ENCODE measurements around the gene CASS4. TPM values are rescaled to one million over a fixed set of nuclear protein-coding genes. Genes with fewer than 3 reads are reported as not detected.

The CASS4 gene
- total RNA-seq, 1 donor = 3.5 TPM

DNA sequence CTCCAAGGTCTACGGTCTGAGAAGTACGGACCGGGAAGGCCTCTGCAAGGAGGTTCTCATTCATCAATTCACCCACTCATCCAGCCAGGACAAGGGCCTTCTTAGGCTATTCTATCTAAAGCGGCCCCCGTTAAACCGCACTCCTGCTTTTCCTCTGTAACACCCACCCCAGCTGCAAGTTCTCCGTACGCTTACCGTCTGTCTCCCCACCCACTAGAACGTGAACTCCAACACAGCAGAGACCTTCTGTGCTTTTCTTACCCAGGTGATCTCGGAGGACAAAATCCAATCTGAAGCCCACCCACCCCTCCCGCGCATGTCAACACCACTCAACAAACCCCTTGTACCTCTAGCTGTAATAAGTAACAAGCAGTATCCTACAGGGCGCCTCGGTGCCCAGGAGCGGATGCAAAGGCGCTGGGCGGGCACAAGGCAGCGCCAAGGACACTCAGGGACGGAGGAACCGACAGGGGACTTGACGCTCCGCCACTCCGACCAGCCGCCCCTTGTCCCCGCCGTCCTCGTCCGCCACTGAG lies 20.4 kb upstream of the CASS4 start:
- DNase-seq (ENCODE audit: low read depth) = peak; percentile 38
- TF ChIP-seq CTCF (IDR thresholded peaks at IDR 0.05; ENCODE audit: insufficient read depth, low read depth, low read length) = no peak
- H3K4me3 ChIP-seq (ENCODE audit: low read depth, low read length) = peak overlapping the region; percentile 96

- peak; percentile 100 for DNase-seq (ENCODE audit: low read depth)
- H3K4me3 ChIP-seq (ENCODE audit: low read depth, low read length) = peak within 1 kb of the TSS; percentile 96
- no peak for TF ChIP-seq CTCF (IDR thresholded peaks at IDR 0.05; ENCODE audit: insufficient read depth, low read depth, low read length)
These were observed 19.8 kb upstream of the CASS4 start, which contains the start of the genes AURKA and CSTF1 for GRCh38 chr20:56392132-56392880. TSS of gene AURKA (minus strand) at chr20:56392215. CDS start at chr20:56388197, 4,018 bp downstream. TSS of gene CSTF1 (plus strand) at chr20:56392645. CDS start at chr20:56395553, 2,908 bp downstream.

DNA sequence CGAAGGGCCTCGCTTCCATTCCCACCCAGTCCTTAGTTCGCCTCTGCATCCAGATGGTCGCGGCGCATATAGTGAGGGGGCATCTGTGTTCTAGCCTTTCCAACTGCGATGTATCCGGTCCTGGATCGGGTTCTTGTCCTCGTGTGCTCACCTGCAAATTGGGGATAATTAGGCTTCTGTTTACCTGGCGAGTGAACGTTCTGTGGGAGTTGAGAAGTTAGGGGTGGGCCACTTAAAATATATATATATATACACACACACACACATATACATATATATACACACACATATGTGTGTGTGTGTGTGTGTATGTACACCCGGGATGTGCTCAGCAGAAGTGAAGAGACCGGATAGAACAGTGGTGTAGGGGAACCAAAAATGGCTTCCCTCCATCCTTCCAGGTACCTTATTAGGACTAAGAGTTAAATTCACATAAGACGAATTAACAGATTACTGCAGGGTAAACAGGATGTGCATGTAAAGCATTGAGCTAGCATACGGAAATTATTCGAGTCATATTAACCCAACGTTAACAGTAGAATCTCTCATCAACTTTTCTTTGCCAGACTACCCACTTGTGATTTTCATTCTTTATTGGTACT lies 19.1 kb upstream of the CASS4 start:
- peak overlapping the region; percentile 96 for H3K4me3 ChIP-seq (ENCODE audit: low read depth, low read length)
- peak; percentile 34 for DNase-seq (ENCODE audit: low read depth)
- TF ChIP-seq CTCF (IDR thresholded peaks at IDR 0.05; ENCODE audit: insufficient read depth, low read depth, low read length) = no peak

- H3K4me3 ChIP-seq (ENCODE audit: low read depth, low read length) = peak overlapping the region; percentile 96
- no peak for DNase-seq (ENCODE audit: low read depth)
- TF ChIP-seq CTCF (IDR thresholded peaks at IDR 0.05; ENCODE audit: insufficient read depth, low read depth, low read length) = no peak
These were observed 18.4 kb upstream of the CASS4 start for GRCh38 chr20:56393653-56394052.

- peak; percentile 67 for DNase-seq (ENCODE audit: low read depth)
- TF ChIP-seq CTCF (IDR thresholded peaks at IDR 0.05; ENCODE audit: insufficient read depth, low read depth, low read length) = no peak
- H3K4me3 ChIP-seq (ENCODE audit: low read depth, low read length) = no peak overlapping the region
These were observed 16.9 kb upstream of the CASS4 start for GRCh38 chr20:56395166-56395565.

- peak; percentile 83 for DNase-seq (ENCODE audit: low read depth)
- no peak overlapping the region for H3K4me3 ChIP-seq (ENCODE audit: low read depth, low read length)
- TF ChIP-seq CTCF (IDR thresholded peaks at IDR 0.05; ENCODE audit: insufficient read depth, low read depth, low read length) = peak; percentile 81
These were observed 11.9 kb upstream of the CASS4 start for GRCh38 chr20:56400001-56400640.
